ENCODE data around the gene KCNJ3. TPM values are rescaled to one million over a fixed set of nuclear protein-coding genes. Genes with fewer than 3 reads are reported as not detected.

KCNJ3 gene
- polyA plus RNA-seq, 2 of the 4 experiments (the other 2 are of a cell fraction) = not detected

- TF ChIP-seq HOXB13 (CRISPR knock-in tag; IDR thresholded peaks at IDR 0.05; ENCODE audit: low read depth) = no peak
- TF ChIP-seq EP300 (IDR thresholded peaks at IDR 0.05) = no peak
- TF ChIP-seq ELK1 (IDR thresholded peaks at IDR 0.05; ENCODE audit: low read depth, low read length) = no peak
- no peak for TF ChIP-seq NR3C1 (IDR thresholded peaks at IDR 0.05)
These were observed 128.8 kb downstream of the KCNJ3 start (continued) for GRCh38 chr2:154827286-154827685.

- no peak overlapping the region for H3K27ac ChIP-seq
- H3K9me3 ChIP-seq = no peaks in the 10 kb centered on the region
- CTCF ChIA-PET = no interaction called here
- POLR2A ChIA-PET = no interaction called here
- no peak for TF ChIP-seq USF2 (IDR thresholded peaks at IDR 0.05)
- TF ChIP-seq ZFP36 (IDR thresholded peaks at IDR 0.05; ENCODE audit: borderline replicate concordance, partially characterized antibody) = no peak
- no peak for TF ChIP-seq HOXA7 (CRISPR knock-in tag; IDR thresholded peaks at IDR 0.05)
- no peak for TF ChIP-seq RFX5 (IDR thresholded peaks at IDR 0.05)
- no peak; the same call in 1 of the 2 replicates for TF ChIP-seq NFE2L2 (conservative IDR thresholded peaks at IDR 0.05; ENCODE audit: low read length)
- no peak for TF ChIP-seq KDM5A (IDR thresholded peaks at IDR 0.05)
- TF ChIP-seq CBX8 (IDR thresholded peaks at IDR 0.05) = no peak
- TF ChIP-seq RNF2 (IDR thresholded peaks at IDR 0.05; ENCODE audit: borderline replicate concordance, low read depth) = no peak
- no peak for TF ChIP-seq ESRRA (IDR thresholded peaks at IDR 0.05; ENCODE audit: borderline replicate concordance, low read length)
- TF ChIP-seq TFCP2L1 (CRISPR knock-in tag; IDR thresholded peaks at IDR 0.05) = no peak
- TF ChIP-seq MAFK (IDR thresholded peaks at IDR 0.05; ENCODE audit: partially characterized antibody) = no peak
- no peak for TF ChIP-seq HES2 (IDR thresholded peaks at IDR 0.05)
- no peak overlapping the region for H3K4me3 ChIP-seq
- DNase-seq (ENCODE audit: low read depth in 1 of 2, low spot score in 1 of 2) (no peak), ATAC-seq (no peak), FAIRE-seq (no peak)
- no peak overlapping the region for H3K4me2 ChIP-seq
- no peaks in the 10 kb centered on the region for H3K4me1 ChIP-seq
- 26% methylated on average over 2 of the region's 2 CpGs for WGBS (ENCODE audit: missing lambda C conversion rate)
These were observed 134.2 kb downstream of the KCNJ3 start for GRCh38 chr2:154832711-154833110.

GRCh38 chr2:154836632-154837031 lies 138.1 kb downstream of the KCNJ3 start:
- no peak for ATAC-seq
- POLR2A ChIA-PET = no interaction called here
- Histone ChIP-seq H3K9me3 (no peaks in the 10 kb centered on the region), H3K4me2 (no peak overlapping the region), H3K4me3 (no peak overlapping the region), H3K4me1 (no peaks in the 10 kb centered on the region), H3K27ac (no peak overlapping the region)
- no peak for DNase-seq (ENCODE audit: low read depth in 1 of 2, low spot score in 1 of 2)
- no peak for FAIRE-seq
- WGBS (ENCODE audit: missing lambda C conversion rate) = 50% methylated on average over 2 of the region's 2 CpGs
- TF ChIP-seq ZNF302 (CRISPR knock-in tag; IDR thresholded peaks at IDR 0.05) (no peak), GATA3 (IDR thresholded peaks at IDR 0.05; ENCODE audit: borderline replicate concordance) (no peak), HEYL (CRISPR knock-in tag; IDR thresholded peaks at IDR 0.05) (no peak), NPAS2 (CRISPR knock-in tag; IDR thresholded peaks at IDR 0.05; ENCODE audit: borderline replicate concordance) (no peak), MYC (IDR thresholded peaks at IDR 0.05; ENCODE audit: borderline replicate concordance, low read length) (no peak), JUNB (IDR thresholded peaks at IDR 0.05) (no peak), CBX8 (IDR thresholded peaks at IDR 0.05) (no peak), ZSCAN20 (CRISPR knock-in tag; IDR thresholded peaks at IDR 0.05) (no peak), ESRRA (IDR thresholded peaks at IDR 0.05; ENCODE audit: borderline replicate concordance, low read length) (no peak), RNF2 (IDR thresholded peaks at IDR 0.05; ENCODE audit: borderline replicate concordance, low read depth) (no peak), SREBF2 (IDR thresholded peaks at IDR 0.05) (no peak), HOXB13 (CRISPR knock-in tag; IDR thresholded peaks at IDR 0.05; ENCODE audit: low read depth) (no peak), HOXB5 (CRISPR knock-in tag; IDR thresholded peaks at IDR 0.05) (no peak), CHD4 (IDR thresholded peaks at IDR 0.05; ENCODE audit: borderline replicate concordance) (no peak), RFX5 (IDR thresholded peaks at IDR 0.05) (no peak), KDM5A (IDR thresholded peaks at IDR 0.05) (no peak), CBX2 (IDR thresholded peaks at IDR 0.05; ENCODE audit: borderline replicate concordance, low read depth) (no peak), MAFK (IDR thresholded peaks at IDR 0.05; ENCODE audit: partially characterized antibody) (no peak), HDAC2 (IDR thresholded peaks at IDR 0.05) (no peak), CEBPB (IDR thresholded peaks at IDR 0.05) (no peak)
- CTCF ChIA-PET = no interaction called here
